Neutrophil (primary cell): Measurements from ENCODE around the gene SH2D6.

Experiments
- H3K27ac ChIP-seq: fragments of 200-600 bp; sonication (generic); 2 replicates; pipeline ENCODE4 v1.5.1; 2016; ENCODE audit warnings: mild to moderate bottlenecking, moderate library complexity
- H3K27me3 ChIP-seq: fragments of 200-600 bp; sonication (generic); 2 replicates; pipeline ENCODE4 v1.6.0; 2016; ENCODE audit warnings: mild to moderate bottlenecking
- H3K36me3 ChIP-seq: fragments of 200-600 bp; sonication (generic); 2 replicates; pipeline ENCODE4 v1.5.1; 2017
- H3K4me1 ChIP-seq, 2 experiments: fragments of 200-600 bp in 1 of 2; sonication (generic) in 1 of 2; 1 replicate in 1 of 2; 2 replicates in 1 of 2; pipeline versions ENCODE4 v1.5.1 to v1.6.1; 2013 to 2016; ENCODE audit warnings: low read depth in 1 of 2, low read length in 1 of 2, mild to moderate bottlenecking in 1 of 2, moderate library complexity in 1 of 2; ENCODE audit not compliant: control insufficient read depth in 1 of 2, insufficient read depth in 1 of 2
- H3K4me3 ChIP-seq, 2 experiments: fragments of 200-600 bp in 1 of 2; sonication (generic) in 1 of 2; 1 replicate in 1 of 2; 2 replicates in 1 of 2; pipeline ENCODE4 v1.5.1; 2013 to 2016; ENCODE audit warnings: low read depth in 1 of 2, low read length in 1 of 2, mild to moderate bottlenecking in 1 of 2, moderate library complexity in 1 of 2
- H3K9me3 ChIP-seq: fragments of 200-600 bp; sonication (generic); 2 replicates; pipeline ENCODE4 v1.5.1; 2016
- CTCF ChIP-seq: fragments of 200-600 bp; sonication (generic); IDR thresholded peaks from 2 replicates; pipeline ENCODE4 v1.5.1; 2016; ENCODE audit warnings: antibody characterized with exemption

The SH2D6 gene

GRCh38 chr2:85394976-85395375 lies 23.5 kb upstream of the SH2D6 start:
- peaks cover 98% of the 10 kb centered on the region for H3K36me3 ChIP-seq
- TF ChIP-seq CTCF, result no peak
- no peak overlapping the region for H3K4me3 ChIP-seq
- H3K9me3 ChIP-seq, result no peaks in the 10 kb centered on the region
- H3K27me3 ChIP-seq, result no peaks in the 10 kb centered on the region
- no peak overlapping the region for H3K27ac ChIP-seq
- H3K4me1 ChIP-seq, result no peaks in the 10 kb centered on the region

GRCh38 chr2:85395912-85396475 lies 22.5 kb upstream of the SH2D6 start:
- no peaks in the 10 kb centered on the region for H3K9me3 ChIP-seq
- no peaks in the 10 kb centered on the region for H3K27me3 ChIP-seq
- TF ChIP-seq CTCF, result no peak
- H3K36me3 ChIP-seq, result peaks cover 98% of the 10 kb centered on the region
- no peak overlapping the region for H3K27ac ChIP-seq
- H3K4me1 ChIP-seq, result no peaks in the 10 kb centered on the region
- no peak overlapping the region for H3K4me3 ChIP-seq

- Histone ChIP-seq H3K4me1 (peaks cover 6 to 7% of the 10 kb centered on the region in 2 experiments), H3K4me3 (no peak overlapping the region), H3K36me3 (peaks cover 98% of the 10 kb centered on the region), H3K9me3 (no peaks in the 10 kb centered on the region), H3K27ac (no peak overlapping the region), H3K27me3 (no peaks in the 10 kb centered on the region)
- no peak for TF ChIP-seq CTCF
Measured at GRCh38 chr2:85396531-85397470, 21.7 kb upstream of the SH2D6 start.

GRCh38 chr2:85397925-85398331 lies 20.6 kb upstream of the SH2D6 start:
- no peak for TF ChIP-seq CTCF
- no peaks in the 10 kb centered on the region for H3K9me3 ChIP-seq
- H3K27me3 ChIP-seq, result no peaks in the 10 kb centered on the region
- peaks cover 18 to 19% of the 10 kb centered on the region in 2 experiments for H3K4me1 ChIP-seq
- H3K36me3 ChIP-seq, result peaks cover 88% of the 10 kb centered on the region
- H3K4me3 ChIP-seq, result no peak overlapping the region
- H3K27ac ChIP-seq, result no peak overlapping the region

GRCh38 chr2:85398426-85399182 lies 19.9 kb upstream of the SH2D6 start:
- H3K27me3 ChIP-seq, result no peaks in the 10 kb centered on the region
- no peak overlapping the region for H3K27ac ChIP-seq
- H3K36me3 ChIP-seq, result peaks cover 81% of the 10 kb centered on the region
- no peak overlapping the region for H3K4me3 ChIP-seq
- TF ChIP-seq CTCF, result no peak
- H3K9me3 ChIP-seq, result no peaks in the 10 kb centered on the region
- peaks cover 24 to 25% of the 10 kb centered on the region in 2 experiments for H3K4me1 ChIP-seq
